ENCODE data around the gene ALG1.
"Not testable (repeated sequence)": the region's sequence is repeated elsewhere in the genome, so short reads cannot be mapped to it uniquely, and the experiment has no call there.

DNA sequence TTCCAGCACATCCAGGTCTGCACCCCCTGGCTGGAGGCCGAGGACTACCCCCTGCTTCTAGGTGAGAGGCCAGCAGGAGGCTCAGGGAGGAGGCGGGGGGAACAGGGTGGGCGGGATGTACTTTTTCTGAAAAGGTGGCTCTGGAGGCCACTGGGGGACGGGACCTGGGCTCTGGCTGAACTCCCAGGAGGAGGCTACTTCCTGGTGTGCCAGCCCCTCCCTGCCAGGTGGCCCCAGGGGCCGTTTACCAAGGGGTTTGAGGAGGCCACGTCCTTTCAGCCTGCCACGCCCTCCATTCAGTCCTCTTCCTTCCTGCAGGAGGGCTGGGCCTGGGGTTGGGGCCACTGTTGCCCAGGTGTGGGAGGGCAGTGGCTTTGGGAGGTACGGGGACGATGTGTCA is 9.4 kb downstream of the ALG1 start:
- TF ChIP-seq, protein P1, sequence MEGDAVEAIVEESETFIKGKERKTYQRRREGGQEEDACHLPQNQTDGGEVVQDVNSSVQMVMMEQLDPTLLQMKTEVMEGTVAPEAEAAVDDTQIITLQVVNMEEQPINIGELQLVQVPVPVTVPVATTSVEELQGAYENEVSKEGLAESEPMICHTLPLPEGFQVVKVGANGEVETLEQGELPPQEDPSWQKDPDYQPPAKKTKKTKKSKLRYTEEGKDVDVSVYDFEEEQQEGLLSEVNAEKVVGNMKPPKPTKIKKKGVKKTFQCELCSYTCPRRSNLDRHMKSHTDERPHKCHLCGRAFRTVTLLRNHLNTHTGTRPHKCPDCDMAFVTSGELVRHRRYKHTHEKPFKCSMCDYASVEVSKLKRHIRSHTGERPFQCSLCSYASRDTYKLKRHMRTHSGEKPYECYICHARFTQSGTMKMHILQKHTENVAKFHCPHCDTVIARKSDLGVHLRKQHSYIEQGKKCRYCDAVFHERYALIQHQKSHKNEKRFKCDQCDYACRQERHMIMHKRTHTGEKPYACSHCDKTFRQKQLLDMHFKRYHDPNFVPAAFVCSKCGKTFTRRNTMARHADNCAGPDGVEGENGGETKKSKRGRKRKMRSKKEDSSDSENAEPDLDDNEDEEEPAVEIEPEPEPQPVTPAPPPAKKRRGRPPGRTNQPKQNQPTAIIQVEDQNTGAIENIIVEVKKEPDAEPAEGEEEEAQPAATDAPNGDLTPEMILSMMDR (IDR thresholded peaks at IDR 0.05), result not testable (repeated sequence)
- TF ChIP-seq POLR2A (IDR thresholded peaks at IDR 0.05), result not testable (repeated sequence)
